Loucy (cell line): ENCODE results near the gene STAP1.
A peak's percentile ranks its signal among the peaks of the same experiment; 100 is the strongest.
"Not testable (repeated sequence)": the region's sequence is repeated elsewhere in the genome, so short reads cannot be mapped to it uniquely, and the experiment has no call there.

ENCODE experiments used
- H2AFZ ChIP-seq: fragments of 200-600 bp; sonication (generic); 2 replicates; pipeline ENCODE4 v1.6.0; 2016; ENCODE audit warnings: antibody characterized with exemption, mild to moderate bottlenecking, low read length, moderate library complexity
- H3F3A ChIP-seq: fragments of 200-600 bp; 2 replicates; pipeline ENCODE4 v1.6.0; 2016; ENCODE audit warnings: antibody characterized with exemption, low read depth, mild to moderate bottlenecking
- H3K27me3 ChIP-seq: fragments of 200-600 bp; sonication (generic); 2 replicates; pipeline ENCODE4 v1.6.1; 2014; ENCODE audit warnings: low read length, mild to moderate bottlenecking; ENCODE audit not compliant: insufficient read depth, poor library complexity, severe bottlenecking
- H3K36me3 ChIP-seq: fragments of 200-600 bp; sonication (generic); 2 replicates; pipeline ENCODE4 v1.6.1; 2016; ENCODE audit warnings: low read length; ENCODE audit not compliant: insufficient read depth
- H3K4me1 ChIP-seq: fragments of 200-600 bp; sonication (generic); 2 replicates; pipeline ENCODE4 v1.5.1; 2014; ENCODE audit warnings: low read length, mild to moderate bottlenecking; ENCODE audit not compliant: insufficient read depth, poor library complexity, severe bottlenecking
- H3K4me2 ChIP-seq: fragments of 200-600 bp; sonication (generic); 2 replicates; pipeline ENCODE4 v1.6.0; 2014; ENCODE audit warnings: antibody characterized with exemption, low read length, low read depth, mild to moderate bottlenecking; ENCODE audit not compliant: poor library complexity, severe bottlenecking
- H3K4me3 ChIP-seq: fragments of 200-600 bp; sonication (generic); 2 replicates; pipeline ENCODE4 v1.5.1; 2014; ENCODE audit warnings: low read length, mild to moderate bottlenecking, mixed read lengths; ENCODE audit not compliant: poor library complexity, severe bottlenecking
- H3K79me2 ChIP-seq: fragments of 200-600 bp; sonication (generic); 2 replicates; pipeline ENCODE4 v1.6.1; 2014; ENCODE audit warnings: low read length; ENCODE audit not compliant: insufficient read depth
- H3K9ac ChIP-seq: fragments of 200-600 bp; sonication (generic); 2 replicates; pipeline ENCODE4 v1.6.0; 2014; ENCODE audit warnings: mild to moderate bottlenecking, low read depth, low read length, moderate library complexity; ENCODE audit not compliant: poor library complexity, severe bottlenecking
- H3K9me2 ChIP-seq: fragments of 200-600 bp; sonication (generic); replicated peaks from 2 replicates; pipeline ENCODE4 v1.6.1; 2016; ENCODE audit warnings: low read depth, low read length, mixed read lengths
- H3K9me3 ChIP-seq: fragments of 200-600 bp; sonication (generic); 2 replicates; pipeline ENCODE4 v1.6.1; 2014; ENCODE audit warnings: mild to moderate bottlenecking, antibody characterized with exemption, low read length, low read depth; ENCODE audit not compliant: insufficient read depth
- H4K20me1 ChIP-seq: fragments of 200-600 bp; sonication (generic); 2 replicates; pipeline ENCODE4 v1.6.0; 2014; ENCODE audit warnings: antibody characterized with exemption, low read length, mild to moderate bottlenecking; ENCODE audit not compliant: insufficient read depth, poor library complexity, severe bottlenecking
- CTCF ChIP-seq: fragments of 200-600 bp; sonication (generic); conservative IDR thresholded peaks from 2 replicates; pipeline ENCODE4 v1.5.1; 2014; ENCODE audit warnings: mild to moderate bottlenecking, antibody characterized with exemption, low read length
- EZH2phosphoT487 ChIP-seq: fragments of 200-600 bp; IDR thresholded peaks from 2 replicates; pipeline ENCODE4 v1.6.1; 2018; ENCODE audit warnings: antibody characterized with exemption, mild to moderate bottlenecking, moderate library complexity, borderline replicate concordance

STAP1 gene

GRCh38 chr4:67531379-67531962 is 27.1 kb upstream of the STAP1 start:
- Histone ChIP-seq H3K4me1 (peaks cover 32% of the 10 kb centered on the region), H3K4me3 (peak overlapping the region; percentile 31), H3F3A (no peaks in the 10 kb centered on the region), H3K9me2 (no peaks in the 10 kb centered on the region), H3K27me3 (no peaks in the 10 kb centered on the region), H3K4me2 (peak overlapping the region; percentile 25), H3K9me3 (peaks cover 9% of the 10 kb centered on the region; the same call in 1 of the 2 replicates), H4K20me1 (peaks cover 61% of the 10 kb centered on the region), H3K36me3 (peaks cover 87% of the 10 kb centered on the region), H3K79me2 (peaks cover 96% of the 10 kb centered on the region), H3K9ac (no peak overlapping the region), H2AFZ (no peak overlapping the region)
- TF ChIP-seq CTCF (no peak), EZH2phosphoT487 (no peak)

- not testable (repeated sequence) for H3K9me3 ChIP-seq, H3K27me3 ChIP-seq, H3K9ac ChIP-seq, H2AFZ ChIP-seq, H3K4me3 ChIP-seq, H3K9me2 ChIP-seq, H3K4me2 ChIP-seq, H3F3A ChIP-seq
- Histone ChIP-seq H3K4me1 (peaks cover 32% of the 10 kb centered on the region), H4K20me1 (peaks cover 58% of the 10 kb centered on the region), H3K79me2 (peaks cover 95% of the 10 kb centered on the region), H3K36me3 (peaks cover 87% of the 10 kb centered on the region)
Measured at GRCh38 chr4:67532397-67532796, 26.1 kb upstream of the STAP1 start.

GRCh38 chr4:67533112-67533511 is 25.4 kb upstream of the STAP1 start:
- Histone ChIP-seq H3K4me1 (peaks cover 28% of the 10 kb centered on the region), H3K79me2 (peaks cover 93% of the 10 kb centered on the region), H3K9ac (no peak overlapping the region), H3K4me2 (no peak overlapping the region), H2AFZ (no peak overlapping the region), H3F3A (no peaks in the 10 kb centered on the region), H3K36me3 (peaks cover 86% of the 10 kb centered on the region), H3K27me3 (no peaks in the 10 kb centered on the region), H3K4me3 (no peak overlapping the region), H3K9me2 (no peaks in the 10 kb centered on the region), H3K9me3 (peaks cover 9% of the 10 kb centered on the region; the same call in 1 of the 2 replicates), H4K20me1 (peaks cover 55% of the 10 kb centered on the region)
- TF ChIP-seq CTCF (no peak), EZH2phosphoT487 (no peak)

- Histone ChIP-seq H2AFZ (no peak overlapping the region), H3F3A (no peaks in the 10 kb centered on the region), H3K9me2 (no peaks in the 10 kb centered on the region), H3K9ac (no peak overlapping the region), H3K4me3 (peak overlapping the region; percentile 45), H3K9me3 (peaks cover 9% of the 10 kb centered on the region; the same call in 1 of the 2 replicates), H3K27me3 (no peaks in the 10 kb centered on the region), H3K36me3 (peaks cover 83% of the 10 kb centered on the region), H4K20me1 (peaks cover 57% of the 10 kb centered on the region), H3K4me2 (peak overlapping the region; percentile 60), H3K79me2 (peaks cover 93% of the 10 kb centered on the region), H3K4me1 (peaks cover 44% of the 10 kb centered on the region)
- TF ChIP-seq EZH2phosphoT487 (no peak), CTCF (no peak)
Measured at GRCh38 chr4:67535280-67535840, 23.2 kb upstream of the STAP1 start.
